ENCODE data around the gene ZBED5. TPM values are rescaled to one million over a fixed set of nuclear protein-coding genes. Genes with fewer than 3 reads are reported as not detected.

The ZBED5 gene
- total and polyA plus RNA-seq, 9 of the 15 experiments (the other 6 are each of a cell fraction or from before 2014, with no cell fraction given), result 12.4 to 70.7 (median 26.8) TPM

GRCh38 chr11:10887307-10887706 is 29.5 kb upstream of the ZBED5 start (continued):
- TF ChIP-seq FOXK2 (conservative IDR thresholded peaks at IDR 0.05 in 1 of 2, IDR thresholded peaks at IDR 0.05 in 1 of 2; ENCODE audit: low read depth in 2 of 2) (no peak), IRF2 (CRISPR knock-in tag; IDR thresholded peaks at IDR 0.05) (no peak), SMAD2 (IDR thresholded peaks at IDR 0.05; ENCODE audit: low read depth, low read length) (no peak), SUPT5H (IDR thresholded peaks at IDR 0.05) (no peak), RBM25 (IDR thresholded peaks at IDR 0.05; ENCODE audit: low read depth, low read length, severe bottlenecking) (no peak), FUS (optimal IDR thresholded peaks at IDR 0.05; ENCODE audit: low read depth, low read length) (no peak), ZNF740 (CRISPR knock-in tag; IDR thresholded peaks at IDR 0.05) (no peak), ZNF740 (tag; IDR thresholded peaks at IDR 0.05) (no peak), ID3 (CRISPR knock-in tag; IDR thresholded peaks at IDR 0.05) (no peak), ID3 (tag; IDR thresholded peaks at IDR 0.05) (no peak), POLR2AphosphoS5 (IDR thresholded peaks at IDR 0.05; ENCODE audit: control insufficient read depth, insufficient read depth, low read depth, low read length) (no peak)
- TF ChIP-seq, protein P1, sequence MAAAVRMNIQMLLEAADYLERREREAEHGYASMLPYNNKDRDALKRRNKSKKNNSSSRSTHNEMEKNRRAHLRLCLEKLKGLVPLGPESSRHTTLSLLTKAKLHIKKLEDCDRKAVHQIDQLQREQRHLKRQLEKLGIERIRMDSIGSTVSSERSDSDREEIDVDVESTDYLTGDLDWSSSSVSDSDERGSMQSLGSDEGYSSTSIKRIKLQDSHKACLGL (CRISPR knock-in tag; IDR thresholded peaks at IDR 0.05; ENCODE audit: borderline replicate concordance, poor library complexity, severe bottlenecking), result no peak
- TF ChIP-seq, protein P2, sequence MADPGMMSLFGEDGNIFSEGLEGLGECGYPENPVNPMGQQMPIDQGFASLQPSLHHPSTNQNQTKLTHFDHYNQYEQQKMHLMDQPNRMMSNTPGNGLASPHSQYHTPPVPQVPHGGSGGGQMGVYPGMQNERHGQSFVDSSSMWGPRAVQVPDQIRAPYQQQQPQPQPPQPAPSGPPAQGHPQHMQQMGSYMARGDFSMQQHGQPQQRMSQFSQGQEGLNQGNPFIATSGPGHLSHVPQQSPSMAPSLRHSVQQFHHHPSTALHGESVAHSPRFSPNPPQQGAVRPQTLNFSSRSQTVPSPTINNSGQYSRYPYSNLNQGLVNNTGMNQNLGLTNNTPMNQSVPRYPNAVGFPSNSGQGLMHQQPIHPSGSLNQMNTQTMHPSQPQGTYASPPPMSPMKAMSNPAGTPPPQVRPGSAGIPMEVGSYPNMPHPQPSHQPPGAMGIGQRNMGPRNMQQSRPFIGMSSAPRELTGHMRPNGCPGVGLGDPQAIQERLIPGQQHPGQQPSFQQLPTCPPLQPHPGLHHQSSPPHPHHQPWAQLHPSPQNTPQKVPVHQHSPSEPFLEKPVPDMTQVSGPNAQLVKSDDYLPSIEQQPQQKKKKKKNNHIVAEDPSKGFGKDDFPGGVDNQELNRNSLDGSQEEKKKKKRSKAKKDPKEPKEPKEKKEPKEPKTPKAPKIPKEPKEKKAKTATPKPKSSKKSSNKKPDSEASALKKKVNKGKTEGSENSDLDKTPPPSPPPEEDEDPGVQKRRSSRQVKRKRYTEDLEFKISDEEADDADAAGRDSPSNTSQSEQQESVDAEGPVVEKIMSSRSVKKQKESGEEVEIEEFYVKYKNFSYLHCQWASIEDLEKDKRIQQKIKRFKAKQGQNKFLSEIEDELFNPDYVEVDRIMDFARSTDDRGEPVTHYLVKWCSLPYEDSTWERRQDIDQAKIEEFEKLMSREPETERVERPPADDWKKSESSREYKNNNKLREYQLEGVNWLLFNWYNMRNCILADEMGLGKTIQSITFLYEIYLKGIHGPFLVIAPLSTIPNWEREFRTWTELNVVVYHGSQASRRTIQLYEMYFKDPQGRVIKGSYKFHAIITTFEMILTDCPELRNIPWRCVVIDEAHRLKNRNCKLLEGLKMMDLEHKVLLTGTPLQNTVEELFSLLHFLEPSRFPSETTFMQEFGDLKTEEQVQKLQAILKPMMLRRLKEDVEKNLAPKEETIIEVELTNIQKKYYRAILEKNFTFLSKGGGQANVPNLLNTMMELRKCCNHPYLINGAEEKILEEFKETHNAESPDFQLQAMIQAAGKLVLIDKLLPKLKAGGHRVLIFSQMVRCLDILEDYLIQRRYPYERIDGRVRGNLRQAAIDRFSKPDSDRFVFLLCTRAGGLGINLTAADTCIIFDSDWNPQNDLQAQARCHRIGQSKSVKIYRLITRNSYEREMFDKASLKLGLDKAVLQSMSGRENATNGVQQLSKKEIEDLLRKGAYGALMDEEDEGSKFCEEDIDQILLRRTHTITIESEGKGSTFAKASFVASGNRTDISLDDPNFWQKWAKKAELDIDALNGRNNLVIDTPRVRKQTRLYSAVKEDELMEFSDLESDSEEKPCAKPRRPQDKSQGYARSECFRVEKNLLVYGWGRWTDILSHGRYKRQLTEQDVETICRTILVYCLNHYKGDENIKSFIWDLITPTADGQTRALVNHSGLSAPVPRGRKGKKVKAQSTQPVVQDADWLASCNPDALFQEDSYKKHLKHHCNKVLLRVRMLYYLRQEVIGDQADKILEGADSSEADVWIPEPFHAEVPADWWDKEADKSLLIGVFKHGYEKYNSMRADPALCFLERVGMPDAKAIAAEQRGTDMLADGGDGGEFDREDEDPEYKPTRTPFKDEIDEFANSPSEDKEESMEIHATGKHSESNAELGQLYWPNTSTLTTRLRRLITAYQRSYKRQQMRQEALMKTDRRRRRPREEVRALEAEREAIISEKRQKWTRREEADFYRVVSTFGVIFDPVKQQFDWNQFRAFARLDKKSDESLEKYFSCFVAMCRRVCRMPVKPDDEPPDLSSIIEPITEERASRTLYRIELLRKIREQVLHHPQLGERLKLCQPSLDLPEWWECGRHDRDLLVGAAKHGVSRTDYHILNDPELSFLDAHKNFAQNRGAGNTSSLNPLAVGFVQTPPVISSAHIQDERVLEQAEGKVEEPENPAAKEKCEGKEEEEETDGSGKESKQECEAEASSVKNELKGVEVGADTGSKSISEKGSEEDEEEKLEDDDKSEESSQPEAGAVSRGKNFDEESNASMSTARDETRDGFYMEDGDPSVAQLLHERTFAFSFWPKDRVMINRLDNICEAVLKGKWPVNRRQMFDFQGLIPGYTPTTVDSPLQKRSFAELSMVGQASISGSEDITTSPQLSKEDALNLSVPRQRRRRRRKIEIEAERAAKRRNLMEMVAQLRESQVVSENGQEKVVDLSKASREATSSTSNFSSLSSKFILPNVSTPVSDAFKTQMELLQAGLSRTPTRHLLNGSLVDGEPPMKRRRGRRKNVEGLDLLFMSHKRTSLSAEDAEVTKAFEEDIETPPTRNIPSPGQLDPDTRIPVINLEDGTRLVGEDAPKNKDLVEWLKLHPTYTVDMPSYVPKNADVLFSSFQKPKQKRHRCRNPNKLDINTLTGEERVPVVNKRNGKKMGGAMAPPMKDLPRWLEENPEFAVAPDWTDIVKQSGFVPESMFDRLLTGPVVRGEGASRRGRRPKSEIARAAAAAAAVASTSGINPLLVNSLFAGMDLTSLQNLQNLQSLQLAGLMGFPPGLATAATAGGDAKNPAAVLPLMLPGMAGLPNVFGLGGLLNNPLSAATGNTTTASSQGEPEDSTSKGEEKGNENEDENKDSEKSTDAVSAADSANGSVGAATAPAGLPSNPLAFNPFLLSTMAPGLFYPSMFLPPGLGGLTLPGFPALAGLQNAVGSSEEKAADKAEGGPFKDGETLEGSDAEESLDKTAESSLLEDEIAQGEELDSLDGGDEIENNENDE (IDR thresholded peaks at IDR 0.05; ENCODE audit: low read depth, low read length), result no peak
- TF ChIP-seq, protein P3, sequence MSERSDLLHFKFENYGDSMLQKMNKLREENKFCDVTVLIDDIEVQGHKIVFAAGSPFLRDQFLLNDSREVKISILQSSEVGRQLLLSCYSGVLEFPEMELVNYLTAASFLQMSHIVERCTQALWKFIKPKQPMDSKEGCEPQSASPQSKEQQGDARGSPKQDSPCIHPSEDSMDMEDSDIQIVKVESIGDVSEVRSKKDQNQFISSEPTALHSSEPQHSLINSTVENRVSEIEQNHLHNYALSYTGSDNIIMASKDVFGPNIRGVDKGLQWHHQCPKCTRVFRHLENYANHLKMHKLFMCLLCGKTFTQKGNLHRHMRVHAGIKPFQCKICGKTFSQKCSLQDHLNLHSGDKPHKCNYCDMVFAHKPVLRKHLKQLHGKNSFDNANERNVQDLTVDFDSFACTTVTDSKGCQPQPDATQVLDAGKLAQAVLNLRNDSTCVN (CRISPR knock-in tag; IDR thresholded peaks at IDR 0.05), result no peak
